ENCODE measurements around the gene SPAG6. TPM values are rescaled to one million over a fixed set of nuclear protein-coding genes. Genes with fewer than 3 reads are reported as not detected.

SPAG6 gene
- total RNA-seq, 1 experiment from 2014 or later: 0.79 TPM

GRCh38 chr10:22381262-22381661 lies 36.0 kb downstream of the SPAG6 start:
- Histone ChIP-seq H3K27me3 (replicated peaks; ENCODE audit: control insufficient read depth, insufficient read depth, low read length) (no peaks in the 10 kb centered on the region), H3K4me1 (no peaks in the 10 kb centered on the region), H3K4me3 (ENCODE audit: low read depth, low read length) (no peak overlapping the region), H3K36me3 (ENCODE audit: control insufficient read depth, insufficient read depth, low read length) (no peaks in the 10 kb centered on the region), H3K9me3 (no peaks in the 10 kb centered on the region)
- Mint-ChIP-seq H3K4me3 (ENCODE audit: unreplicated experiment) (no peak overlapping the region), H3K36me3 (ENCODE audit: insufficient read depth, unreplicated experiment) (no peaks in the 10 kb centered on the region), H3K9me3 (ENCODE audit: unreplicated experiment) (no peaks in the 10 kb centered on the region), H3K27ac (ENCODE audit: unreplicated experiment) (no peak overlapping the region), H3K27me3 (ENCODE audit: insufficient read depth, unreplicated experiment) (no peaks in the 10 kb centered on the region), H3K4me1 (ENCODE audit: low read depth, unreplicated experiment) (peaks cover 5% of the 10 kb centered on the region)
- CTCF ChIA-PET: no interaction called here
- POLR2A ChIA-PET: no interaction called here
- DNase-seq: no peak
- no peak for TF ChIP-seq CTCF (IDR thresholded peaks at IDR 0.05; ENCODE audit: insufficient read depth in 1 of 2, low read depth in 1 of 2, low read length in 1 of 2, severe bottlenecking in 1 of 2, unreplicated experiment in 1 of 2)
- intact Hi-C loops (cut with micrococcal nuclease; ENCODE audit: unreplicated experiment): no loop called here
- no TSS peak for BruUV-seq (replicated peaks)

GRCh38 chr10:22386503-22386902 lies 41.2 kb downstream of the SPAG6 start:
- Histone ChIP-seq H3K9me3 (no peaks in the 10 kb centered on the region), H3K4me1 (no peaks in the 10 kb centered on the region; the same call in 1 of the 2 replicates), H3K36me3 (ENCODE audit: control insufficient read depth, insufficient read depth, low read length) (no peaks in the 10 kb centered on the region), H3K27me3 (replicated peaks; ENCODE audit: control insufficient read depth, insufficient read depth, low read length) (no peaks in the 10 kb centered on the region), H3K4me3 (ENCODE audit: low read depth, low read length) (no peak overlapping the region)
- CTCF ChIA-PET: no interaction called here
- no TSS peak for BruUV-seq (replicated peaks)
- no peak overlapping the region for H3K4me3 Mint-ChIP-seq (ENCODE audit: unreplicated experiment)
- intact Hi-C loops (cut with micrococcal nuclease; ENCODE audit: unreplicated experiment): no loop called here
- no peak overlapping the region for H3K27ac Mint-ChIP-seq (ENCODE audit: unreplicated experiment)
- H3K9me3 Mint-ChIP-seq (ENCODE audit: unreplicated experiment): no peaks in the 10 kb centered on the region
- H3K27me3 Mint-ChIP-seq (ENCODE audit: insufficient read depth, unreplicated experiment): no peaks in the 10 kb centered on the region
- peaks cover 3% of the 10 kb centered on the region for H3K4me1 Mint-ChIP-seq (ENCODE audit: low read depth, unreplicated experiment)
- DNase-seq: no peak
- H3K36me3 Mint-ChIP-seq (ENCODE audit: insufficient read depth, unreplicated experiment): no peaks in the 10 kb centered on the region
- no peak for TF ChIP-seq CTCF (IDR thresholded peaks at IDR 0.05; ENCODE audit: insufficient read depth in 1 of 2, low read depth in 1 of 2, low read length in 1 of 2, severe bottlenecking in 1 of 2, unreplicated experiment in 1 of 2)
- POLR2A ChIA-PET: no interaction called here

- no TSS peak for BruUV-seq (replicated peaks)
- H3K36me3 Mint-ChIP-seq (ENCODE audit: insufficient read depth, unreplicated experiment): no peaks in the 10 kb centered on the region
- CTCF ChIA-PET: interaction anchor here (1.1 kb wide), 1 partner anchor 50 kb away, joined by 3 read pairs; no protein-coding TSS in a partner anchor
- POLR2A ChIA-PET: interaction anchor here (0.6 to 1.0 kb wide), 4 partner anchors 23 to 50 kb away, joined by 4 to 9 read pairs (median 5); no protein-coding TSS in a partner anchor
- no peaks in the 10 kb centered on the region for H3K9me3 Mint-ChIP-seq (ENCODE audit: unreplicated experiment)
- no peaks in the 10 kb centered on the region for H3K36me3 ChIP-seq (ENCODE audit: control insufficient read depth, insufficient read depth, low read length)
- no peak overlapping the region for H3K4me3 ChIP-seq (ENCODE audit: low read depth, low read length)
- no peak overlapping the region for H3K4me3 Mint-ChIP-seq (ENCODE audit: unreplicated experiment)
- peaks cover 13% of the 10 kb centered on the region for H3K4me1 Mint-ChIP-seq (ENCODE audit: low read depth, unreplicated experiment)
- peak in 1 of 2 experiments; percentile 64 for DNase-seq
- no peaks in the 10 kb centered on the region; the same call in 1 of the 2 replicates for H3K27me3 ChIP-seq (replicated peaks; ENCODE audit: control insufficient read depth, insufficient read depth, low read length)
- H3K27ac Mint-ChIP-seq (ENCODE audit: unreplicated experiment): peak overlapping the region; percentile 22
- H3K4me1 ChIP-seq: no peaks in the 10 kb centered on the region; the same call in 1 of the 2 replicates
- no peaks in the 10 kb centered on the region for H3K9me3 ChIP-seq
- H3K27me3 Mint-ChIP-seq (ENCODE audit: insufficient read depth, unreplicated experiment): no peaks in the 10 kb centered on the region
- TF ChIP-seq CTCF (IDR thresholded peaks at IDR 0.05; ENCODE audit: insufficient read depth in 1 of 2, low read depth in 1 of 2, low read length in 1 of 2, severe bottlenecking in 1 of 2, unreplicated experiment in 1 of 2): no peak
- intact Hi-C loops (cut with micrococcal nuclease; ENCODE audit: unreplicated experiment): loop anchor here (1.0 to 2.0 kb wide), 2 partner anchors 23 to 50 kb away; no protein-coding TSS in a partner anchor
Measured at GRCh38 chr10:22389856-22390589, 44.7 kb downstream of the SPAG6 start.

Data from Caco-2 (cell line).